Measurements from ENCODE around the gene BAZ1B.
"Not testable (repeated sequence)": the region's sequence is repeated elsewhere in the genome, so short reads cannot be mapped to it uniquely, and the experiment has no call there.

The BAZ1B gene

DNA sequence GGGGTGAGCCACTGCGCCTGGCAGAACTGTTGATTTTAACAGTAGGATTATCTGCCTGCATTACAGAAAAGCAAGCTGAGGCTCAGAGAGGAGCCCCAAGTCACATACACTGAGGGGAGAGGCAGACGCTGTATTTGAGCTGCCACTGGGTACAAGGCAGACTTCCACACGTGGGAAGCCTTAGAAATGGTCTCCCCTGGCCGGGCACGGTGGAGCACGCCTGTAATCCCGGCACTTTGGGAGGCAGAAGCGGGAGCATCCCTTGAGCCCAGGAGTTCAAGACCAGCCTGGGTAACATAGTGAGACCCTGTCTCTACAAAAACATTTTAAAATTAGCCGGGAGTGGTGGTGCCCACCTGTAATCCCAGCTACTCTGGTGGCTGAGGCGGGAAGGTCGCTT is 89.4 kb downstream of the BAZ1B start:
- ATAC-seq (replicated peaks) (no peak), DNase-seq (no peak)
- peaks cover 8% of the 10 kb centered on the region for H3K36me3 Mint-ChIP-seq (ENCODE audit: insufficient read depth)
- H3K4me3 Mint-ChIP-seq = peak overlapping the region; percentile 71 to 79
- H3K4me1 Mint-ChIP-seq (ENCODE audit: low read depth in 2 of 2) = peaks cover 0 to 8% of the 10 kb centered on the region in 2 donors
- peaks cover 0 to 7% of the 10 kb centered on the region in 2 donors for H3K27me3 Mint-ChIP-seq
- no peaks in the 10 kb centered on the region for H3K9me3 Mint-ChIP-seq
- H3K27ac Mint-ChIP-seq = no peak overlapping the region

DNA sequence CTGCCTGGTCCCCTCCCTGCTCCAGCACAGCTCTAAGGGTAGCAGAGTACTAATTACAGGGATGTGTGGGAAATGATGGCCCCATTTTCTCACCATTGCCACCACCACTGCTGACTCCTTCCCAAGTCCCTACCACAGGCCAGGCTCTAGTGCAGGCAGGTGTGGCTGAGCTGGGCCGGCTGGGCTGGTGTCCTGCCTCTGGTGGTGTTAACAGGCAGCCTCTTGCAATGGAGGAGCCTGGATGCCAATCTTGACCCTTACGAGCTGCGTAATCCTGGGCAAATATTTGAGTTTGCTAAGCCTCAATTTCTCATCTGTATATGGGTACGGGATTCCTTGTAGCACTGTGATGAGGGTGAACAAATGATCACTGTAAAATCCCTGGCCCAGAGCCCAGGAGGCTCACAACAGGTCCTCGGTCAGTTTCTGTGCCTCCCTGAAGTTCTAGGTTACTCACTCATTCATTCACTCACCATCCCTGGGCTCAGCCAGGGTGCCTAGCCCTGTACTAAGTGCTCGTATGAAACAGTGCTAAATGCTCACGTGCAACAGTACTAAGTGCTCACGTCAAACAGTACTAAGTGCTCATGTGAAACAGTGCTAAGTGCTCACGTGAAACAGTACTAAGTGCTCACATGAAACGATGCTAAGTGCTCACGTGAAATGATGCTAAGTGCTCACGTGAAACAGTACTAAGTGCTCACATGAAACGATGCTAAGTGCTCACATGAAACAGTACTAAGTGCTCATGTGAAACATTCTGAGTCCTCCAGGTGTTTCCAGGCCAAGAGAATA is 90.9 kb downstream of the BAZ1B start:
- H3K27ac Mint-ChIP-seq = no peak overlapping the region
- no peaks in the 10 kb centered on the region for H3K9me3 Mint-ChIP-seq
- H3K36me3 Mint-ChIP-seq (ENCODE audit: insufficient read depth) = peaks cover 8% of the 10 kb centered on the region
- H3K4me3 Mint-ChIP-seq = peak overlapping the region in 1 of 2 donors; percentile 41
- DNase-seq (no peak), ATAC-seq (replicated peaks) (no peak)
- H3K4me1 Mint-ChIP-seq (ENCODE audit: low read depth in 2 of 2) = peaks cover 0 to 8% of the 10 kb centered on the region in 2 donors
- H3K27me3 Mint-ChIP-seq = peaks cover 0 to 7% of the 10 kb centered on the region in 2 donors

DNA sequence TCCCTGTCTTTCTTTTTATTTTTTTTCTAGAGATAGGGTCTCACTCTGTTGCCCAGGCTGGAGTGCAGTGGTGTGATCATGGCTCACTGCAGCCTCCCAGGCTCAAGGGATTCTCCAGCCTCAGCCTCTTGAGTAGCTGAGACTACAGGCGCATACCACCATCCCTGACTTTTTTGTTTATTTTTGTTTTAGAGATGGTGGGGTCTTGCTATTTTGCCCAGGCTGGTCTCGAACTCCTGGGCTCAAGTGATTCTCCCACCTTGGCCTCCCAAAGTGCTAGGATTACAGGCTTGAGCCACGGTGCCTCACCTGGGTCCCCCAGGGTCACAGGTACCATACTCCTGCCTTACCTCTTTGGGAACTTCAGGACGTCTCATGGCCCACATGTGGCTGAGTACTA is 91.6 kb downstream of the BAZ1B start:
- not testable (repeated sequence) for H3K36me3 Mint-ChIP-seq (ENCODE audit: insufficient read depth); H3K4me1 Mint-ChIP-seq (ENCODE audit: low read depth in 2 of 2); H3K27ac Mint-ChIP-seq; DNase-seq; H3K4me3 Mint-ChIP-seq; H3K9me3 Mint-ChIP-seq; ATAC-seq (replicated peaks); H3K27me3 Mint-ChIP-seq

DNA sequence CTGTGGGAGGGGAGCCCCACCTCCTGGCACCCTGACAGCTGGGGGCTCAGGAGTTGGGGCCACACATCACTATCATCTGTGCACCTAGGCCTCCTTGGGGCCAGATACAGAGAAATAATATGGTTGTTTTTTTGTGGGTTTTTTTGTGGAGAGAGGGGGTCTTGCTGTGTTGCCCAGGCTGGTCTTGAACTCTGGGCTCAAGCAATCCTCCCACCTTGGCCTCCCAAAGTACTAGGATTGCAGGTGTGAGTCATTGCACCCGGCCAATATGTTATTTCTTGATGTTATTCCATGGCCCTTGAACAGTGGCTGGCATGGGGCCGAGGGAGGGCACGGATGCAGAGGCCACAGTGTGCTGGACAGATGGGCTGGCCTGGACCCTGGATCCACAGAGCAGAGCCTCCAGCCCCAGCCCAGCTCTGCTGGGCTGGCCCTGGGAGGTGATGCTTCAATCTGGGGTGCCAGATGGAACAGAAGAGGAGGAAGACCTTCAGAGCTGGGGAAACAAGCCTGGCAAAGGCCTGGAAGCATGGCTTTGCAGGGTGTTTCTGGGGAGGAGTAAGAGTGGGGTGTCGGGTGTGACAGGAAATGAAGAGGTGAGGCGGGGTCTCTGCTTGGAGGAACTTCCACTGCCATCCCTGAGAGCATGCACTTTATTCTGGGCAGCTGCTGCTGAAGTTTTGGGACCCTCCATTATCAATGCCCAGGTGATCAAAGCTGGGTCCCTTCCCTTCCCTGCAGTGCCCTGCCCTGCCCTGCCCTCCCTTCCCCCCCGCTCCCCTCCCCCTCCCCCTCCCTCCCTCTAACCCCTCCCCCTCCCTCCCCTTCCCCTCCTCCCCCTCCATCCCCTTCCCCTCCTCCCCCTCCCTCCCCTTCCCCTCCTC is 92.2 kb downstream of the BAZ1B start:
- Mint-ChIP-seq H3K4me3 (no peak overlapping the region), H3K27me3 (peaks cover 0 to 12% of the 10 kb centered on the region in 2 donors), H3K9me3 (no peaks in the 10 kb centered on the region), H3K4me1 (ENCODE audit: low read depth in 2 of 2) (peaks cover 0 to 7% of the 10 kb centered on the region in 2 donors), H3K27ac (no peak overlapping the region), H3K36me3 (ENCODE audit: insufficient read depth) (peaks cover 8% of the 10 kb centered on the region)
- ATAC-seq (replicated peaks) = no peak
- DNase-seq = no peak

DNA sequence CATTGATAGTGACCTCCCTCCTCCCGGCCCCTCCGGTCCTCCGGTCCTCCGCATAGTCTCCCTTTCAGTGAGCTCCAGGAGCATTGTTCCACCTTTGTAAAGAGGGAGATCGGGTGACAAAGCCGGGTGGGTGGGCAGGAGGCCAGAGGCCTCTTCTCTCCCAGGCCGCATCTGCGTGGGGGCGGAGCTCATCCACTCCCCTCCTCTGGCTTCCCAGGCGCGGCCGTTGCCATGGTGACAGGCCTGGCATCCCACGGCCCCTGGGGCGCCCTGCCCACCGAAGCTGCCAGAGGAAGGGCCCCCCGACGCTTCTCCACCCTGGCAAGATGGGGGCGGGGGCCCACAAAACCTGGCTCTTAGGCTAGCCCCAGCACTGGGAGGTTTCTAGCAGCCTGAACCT is 92.9 kb downstream of the BAZ1B start:
- DNase-seq (no peak), ATAC-seq (replicated peaks) (no peak)
- Mint-ChIP-seq H3K4me1 (ENCODE audit: low read depth in 2 of 2) (peaks cover 0 to 4% of the 10 kb centered on the region in 2 donors), H3K9me3 (no peaks in the 10 kb centered on the region), H3K36me3 (ENCODE audit: insufficient read depth) (peaks cover 7% of the 10 kb centered on the region), H3K27ac (no peak overlapping the region), H3K4me3 (no peak overlapping the region), H3K27me3 (peaks cover 0 to 18% of the 10 kb centered on the region in 2 donors)

DNA sequence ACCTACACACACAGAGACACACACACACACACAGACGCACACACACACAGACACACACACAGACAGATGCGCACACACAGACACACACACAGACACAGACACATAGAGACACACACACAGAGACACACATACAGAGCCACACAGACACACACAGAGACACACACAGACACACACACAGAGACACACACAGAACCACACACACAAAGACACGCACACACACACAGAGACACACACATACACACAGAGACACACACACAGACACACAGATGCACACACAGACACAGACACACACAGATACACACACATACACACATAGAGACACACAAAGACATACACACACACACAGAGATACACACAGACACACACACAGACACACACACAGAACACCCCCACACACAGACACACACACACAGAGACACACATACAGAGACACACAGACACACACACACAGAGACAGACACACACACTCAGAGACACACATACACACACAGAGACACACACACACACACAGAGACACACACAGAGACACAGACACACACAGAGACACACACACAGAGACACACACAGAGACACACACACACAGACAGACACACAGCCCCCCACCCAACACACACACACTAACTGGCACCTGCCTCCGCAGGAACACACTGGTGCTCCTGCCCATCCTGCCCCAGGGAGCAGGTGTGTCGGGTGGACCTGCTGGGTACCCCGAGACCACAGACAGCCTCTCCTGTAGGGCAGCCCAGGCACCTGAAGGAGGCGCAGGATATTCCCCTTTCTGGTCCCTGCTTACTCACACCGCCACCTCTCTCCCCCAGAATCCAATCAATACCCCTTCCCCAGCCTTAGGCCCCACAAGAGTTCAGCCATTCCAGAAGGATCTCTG is 93.9 kb downstream of the BAZ1B start:
- Mint-ChIP-seq H3K36me3 (ENCODE audit: insufficient read depth) (peaks cover 1% of the 10 kb centered on the region), H3K27me3 (peaks cover 5 to 24% of the 10 kb centered on the region in 2 donors), H3K4me1 (ENCODE audit: low read depth in 2 of 2) (peaks cover 0 to 4% of the 10 kb centered on the region in 2 donors), H3K9me3 (no peaks in the 10 kb centered on the region), H3K27ac (no peak overlapping the region), H3K4me3 (no peak overlapping the region)
- DNase-seq (no peak), ATAC-seq (replicated peaks) (no peak)

DNA sequence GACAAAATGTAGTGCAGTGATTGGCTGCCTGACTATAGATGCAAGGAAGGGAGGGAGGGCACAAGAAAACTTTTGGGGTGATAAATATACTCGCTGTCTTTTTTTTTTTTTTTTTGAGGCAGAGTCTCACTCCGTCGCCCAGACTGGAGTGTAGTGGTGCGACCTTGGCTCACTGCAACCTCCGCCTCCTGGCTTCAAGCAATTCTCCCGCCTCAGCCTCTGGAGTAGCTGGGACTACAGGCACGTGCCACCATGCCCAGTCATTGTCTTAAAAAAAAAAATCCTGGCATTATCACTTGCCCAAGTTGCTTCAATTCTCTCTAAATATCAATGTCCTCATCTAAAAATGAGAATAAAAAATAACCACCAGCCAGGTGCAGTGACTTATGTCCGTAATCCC is 96.1 kb downstream of the BAZ1B start:
- Mint-ChIP-seq H3K4me1 (ENCODE audit: low read depth in 2 of 2) (peaks cover 0 to 3% of the 10 kb centered on the region in 2 donors), H3K27me3 (peaks cover 6 to 26% of the 10 kb centered on the region in 2 donors)
- no peak for ATAC-seq (replicated peaks)

DNA sequence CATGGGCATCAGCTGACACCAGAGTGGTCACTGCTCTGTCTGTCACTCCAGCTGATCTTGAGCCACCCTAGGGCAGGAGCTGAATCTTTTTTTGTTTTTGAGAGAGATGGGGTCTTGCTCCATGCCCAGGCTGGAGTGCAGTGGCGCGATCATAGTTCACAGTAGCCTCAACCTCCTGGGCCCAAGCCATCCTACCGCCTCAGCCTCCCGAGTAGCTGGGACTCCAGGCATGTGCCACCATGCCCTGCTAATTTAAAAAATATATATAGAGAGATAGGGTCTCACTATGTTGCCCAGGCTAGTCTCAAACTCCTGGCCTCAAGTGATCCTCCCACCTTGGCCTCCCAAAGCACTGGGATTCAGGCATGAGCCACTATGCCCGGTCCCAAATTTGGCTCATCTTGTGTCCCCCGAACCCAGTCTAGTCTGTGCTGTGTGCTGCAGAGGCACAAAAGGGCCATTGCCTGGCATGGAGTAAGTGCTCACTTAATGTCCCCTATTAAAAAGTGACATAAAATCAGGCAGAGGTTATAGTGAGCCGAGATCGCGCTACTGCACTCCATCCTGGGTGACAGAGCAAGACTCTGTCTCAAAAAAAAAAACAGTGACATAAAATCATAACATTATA is 96.6 kb downstream of the BAZ1B start:
- Mint-ChIP-seq H3K36me3 (ENCODE audit: insufficient read depth) (no peaks in the 10 kb centered on the region), H3K27me3 (peaks cover 6 to 26% of the 10 kb centered on the region in 2 donors), H3K9me3 (no peaks in the 10 kb centered on the region), H3K4me3 (no peak overlapping the region), H3K4me1 (ENCODE audit: low read depth in 2 of 2) (peaks cover 0 to 3% of the 10 kb centered on the region in 2 donors), H3K27ac (no peak overlapping the region)
- no peak for ATAC-seq (replicated peaks)
- DNase-seq = no peak

More for the DNA sequence above, 96.1 kb downstream of the BAZ1B start:
- Mint-ChIP-seq H3K4me3 (no peak overlapping the region), H3K9me3 (no peaks in the 10 kb centered on the region), H3K27ac (no peak overlapping the region), H3K36me3 (ENCODE audit: insufficient read depth) (no peaks in the 10 kb centered on the region)
- DNase-seq = no peak

DNA sequence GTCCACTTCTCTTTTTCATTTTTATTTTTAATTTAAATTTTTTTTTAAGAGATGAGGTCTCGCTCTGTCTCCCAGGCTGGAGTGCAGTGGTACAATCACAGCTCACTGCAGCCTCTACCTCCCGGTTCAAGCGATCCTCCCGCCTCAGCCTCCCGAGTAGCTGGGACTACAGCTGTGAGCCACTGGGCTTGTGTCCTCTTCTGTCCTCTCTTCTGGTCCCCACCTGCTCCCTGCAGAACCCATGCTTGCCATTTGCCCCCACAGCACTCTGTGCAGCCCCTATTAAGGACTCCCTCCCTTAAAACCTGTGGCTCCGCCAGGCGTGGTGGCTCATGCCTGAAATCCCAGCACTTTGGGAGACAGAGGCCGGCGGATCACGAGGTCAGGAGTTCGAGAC is 97.6 kb downstream of the BAZ1B start:
- H3K9me3 Mint-ChIP-seq = no peaks in the 10 kb centered on the region
- H3K27ac Mint-ChIP-seq = no peak overlapping the region
- no peaks in the 10 kb centered on the region for H3K4me1 Mint-ChIP-seq (ENCODE audit: low read depth in 2 of 2)
- no peaks in the 10 kb centered on the region for H3K36me3 Mint-ChIP-seq (ENCODE audit: insufficient read depth)
- peaks cover 6 to 20% of the 10 kb centered on the region in 2 donors for H3K27me3 Mint-ChIP-seq
- DNase-seq (no peak), ATAC-seq (replicated peaks) (no peak)
- H3K4me3 Mint-ChIP-seq = no peak overlapping the region

DNA sequence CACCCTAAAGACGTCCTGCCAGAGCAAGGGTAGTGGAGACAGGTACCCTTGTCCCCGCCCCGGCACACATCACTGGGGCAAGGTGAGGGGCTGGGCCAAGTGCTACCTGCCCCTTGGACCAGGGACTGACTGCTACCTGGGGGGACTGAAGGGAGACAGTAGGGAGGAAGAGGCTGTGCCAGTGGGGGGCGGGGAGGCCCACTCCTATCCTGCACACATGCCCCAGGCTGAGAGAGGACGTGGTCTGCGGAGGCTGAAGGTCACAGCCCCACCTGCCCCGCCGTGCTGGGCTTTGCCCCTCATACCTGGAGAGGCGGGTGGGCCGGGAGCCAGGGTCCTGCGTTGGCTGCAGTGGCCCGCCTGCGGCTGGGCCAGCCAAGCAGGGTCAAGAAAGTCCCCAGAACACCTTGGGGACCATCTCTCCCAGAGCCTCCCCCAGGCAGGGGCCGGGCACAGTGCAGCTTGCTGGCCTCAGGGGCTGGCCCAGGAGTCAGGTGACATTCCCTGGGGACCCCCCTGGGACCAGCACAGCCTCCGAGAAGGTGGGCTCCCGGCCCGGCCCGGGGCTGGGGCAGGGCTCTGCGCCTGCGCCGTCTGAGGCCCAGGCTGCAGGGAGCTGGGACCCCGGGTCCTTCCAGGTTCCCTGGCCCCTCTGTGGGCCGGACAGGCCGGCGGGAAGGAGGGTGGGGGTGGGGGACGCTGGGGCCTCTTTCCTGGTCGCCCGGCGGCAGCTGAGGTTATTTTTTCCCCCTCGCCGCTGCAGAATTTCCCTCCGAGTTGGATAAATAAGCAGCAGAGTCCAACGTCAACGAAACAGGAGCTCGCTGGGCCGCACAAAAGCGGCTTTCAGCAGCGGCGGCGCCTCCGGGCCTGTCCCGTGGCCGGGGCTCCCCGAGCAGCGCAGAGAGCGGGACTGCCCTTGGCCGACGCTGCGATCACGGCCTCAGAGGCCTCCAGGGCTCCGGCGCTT is 98.3 kb downstream of the BAZ1B start:
- Mint-ChIP-seq H3K27ac (no peak overlapping the region), H3K27me3 (peaks cover 6 to 19% of the 10 kb centered on the region in 2 donors), H3K4me3 (no peak overlapping the region), H3K36me3 (ENCODE audit: insufficient read depth) (no peaks in the 10 kb centered on the region), H3K9me3 (no peaks in the 10 kb centered on the region), H3K4me1 (ENCODE audit: low read depth in 2 of 2) (no peaks in the 10 kb centered on the region)
- no peak for DNase-seq
- ATAC-seq (replicated peaks) = no peak

DNA sequence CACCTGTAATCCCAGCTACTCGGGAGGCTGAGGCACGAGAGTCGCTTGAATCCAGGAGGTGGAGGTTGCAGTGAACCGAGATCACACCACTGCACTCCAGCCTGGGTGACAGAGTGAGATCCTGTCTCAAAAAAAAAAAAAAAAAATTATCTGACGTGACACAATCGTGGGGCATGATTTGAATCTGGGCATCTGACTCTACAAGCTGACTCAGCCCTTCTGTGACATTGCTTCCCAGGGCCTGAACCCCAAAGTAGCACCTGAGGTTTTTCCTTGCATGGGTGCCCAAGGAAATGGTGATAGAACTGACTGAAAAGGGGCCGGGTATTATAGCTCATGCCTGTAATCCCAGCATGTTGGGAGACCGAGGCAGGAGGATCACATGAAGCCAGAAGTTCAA is 101.5 kb downstream of the BAZ1B start:
- H3K27ac Mint-ChIP-seq; H3K4me3 Mint-ChIP-seq; H3K9me3 Mint-ChIP-seq; H3K36me3 Mint-ChIP-seq (ENCODE audit: insufficient read depth); DNase-seq; H3K4me1 Mint-ChIP-seq (ENCODE audit: low read depth in 2 of 2); ATAC-seq (replicated peaks): not testable (repeated sequence)
- H3K27me3 Mint-ChIP-seq = peaks cover 6 to 25% of the 10 kb centered on the region in 2 donors

DNA sequence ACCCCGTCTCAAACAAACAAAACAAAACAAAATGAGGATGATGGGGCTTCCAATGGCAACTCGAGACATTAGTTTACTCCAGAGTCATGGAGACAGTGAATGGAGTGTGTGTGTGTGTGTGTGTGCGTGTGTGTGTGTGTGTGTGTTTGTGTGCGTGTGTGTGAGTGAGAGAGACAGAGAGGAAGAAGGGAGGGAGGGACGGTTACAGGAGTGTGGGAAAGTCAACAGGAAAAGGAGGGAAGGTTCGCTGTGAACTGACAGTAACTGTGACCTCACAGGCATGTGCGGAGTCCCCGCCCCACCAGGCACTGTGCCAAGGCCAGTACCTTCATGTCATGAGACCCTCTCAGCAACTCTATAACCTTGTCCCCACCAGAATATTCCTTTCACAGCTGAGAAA is 102.1 kb downstream of the BAZ1B start:
- H3K27me3 Mint-ChIP-seq = peaks cover 6 to 25% of the 10 kb centered on the region in 2 donors
- not testable (repeated sequence) for H3K4me3 Mint-ChIP-seq; H3K36me3 Mint-ChIP-seq (ENCODE audit: insufficient read depth); H3K4me1 Mint-ChIP-seq (ENCODE audit: low read depth in 2 of 2); DNase-seq; H3K27ac Mint-ChIP-seq; H3K9me3 Mint-ChIP-seq; ATAC-seq (replicated peaks)
